Measurements from ENCODE around the gene ANXA3.

ANXA3 gene

GRCh38 chr4:78625073-78625472 is 73.5 kb downstream of the ANXA3 start:
- in situ Hi-C loops (cut with MboI; ENCODE audit: low sequenced_read_pairs, unreplicated experiment) = no loop called here
- no peak for DNase-seq (ENCODE audit: low spot score)
- TF ChIP-seq CTCF (IDR thresholded peaks at IDR 0.05; ENCODE audit: borderline replicate concordance, control extremely low read depth, extremely low read depth, insufficient read depth, missing control alignments) = no peak

DNA sequence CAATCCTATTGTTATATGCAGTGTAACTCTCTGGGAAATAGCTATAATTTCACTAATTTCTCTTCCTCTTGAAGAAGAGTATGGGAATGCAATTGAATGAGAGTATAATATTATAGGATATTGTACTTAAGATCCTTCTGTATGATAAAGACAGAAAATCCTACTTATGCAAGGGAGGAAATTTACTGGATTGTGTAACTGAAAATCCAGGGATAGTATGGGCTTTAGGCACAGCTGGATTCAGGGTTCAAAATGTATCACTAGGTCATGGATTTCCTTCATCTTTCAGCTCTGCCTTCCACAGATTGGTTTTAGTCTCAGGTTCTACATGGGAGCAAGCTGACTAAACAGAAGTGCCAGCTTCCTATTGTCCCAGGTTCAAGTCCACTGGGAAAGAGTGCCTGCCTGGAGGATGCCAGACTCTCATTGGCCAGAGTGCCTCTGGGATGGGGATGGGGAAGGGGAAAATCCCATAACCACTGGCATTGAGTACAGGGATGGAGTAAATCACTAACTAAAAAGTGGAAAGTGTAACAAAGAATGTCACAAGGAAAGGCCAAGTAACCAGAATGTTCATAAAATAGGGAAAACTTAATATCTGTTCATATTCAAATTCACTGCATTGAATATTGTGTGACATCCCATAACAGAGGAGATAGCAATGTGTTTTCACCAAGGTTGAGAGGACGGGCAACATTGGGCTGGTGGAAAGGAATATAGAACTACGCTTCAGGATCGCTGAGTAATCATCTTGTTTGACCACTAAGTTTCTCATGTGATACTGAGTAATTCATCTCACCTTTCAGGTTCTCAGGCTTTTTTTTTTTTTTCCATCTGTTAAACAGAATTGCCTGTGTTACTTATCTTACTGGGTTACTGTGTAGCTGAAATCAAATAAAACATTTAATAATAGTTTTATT is 75.7 kb downstream of the ANXA3 start:
- no peak for DNase-seq (ENCODE audit: low spot score)
- no peak for TF ChIP-seq CTCF (IDR thresholded peaks at IDR 0.05; ENCODE audit: borderline replicate concordance, control extremely low read depth, extremely low read depth, insufficient read depth, missing control alignments)
- in situ Hi-C loops (cut with MboI; ENCODE audit: low sequenced_read_pairs, unreplicated experiment) = no loop called here

- no peak for DNase-seq (ENCODE audit: low spot score)
- TF ChIP-seq CTCF (IDR thresholded peaks at IDR 0.05; ENCODE audit: borderline replicate concordance, control extremely low read depth, extremely low read depth, insufficient read depth, missing control alignments) = no peak
- in situ Hi-C loops (cut with MboI; ENCODE audit: low sequenced_read_pairs, unreplicated experiment) = no loop called here
These were observed 76.6 kb downstream of the ANXA3 start for GRCh38 chr4:78627966-78628678.

DNA sequence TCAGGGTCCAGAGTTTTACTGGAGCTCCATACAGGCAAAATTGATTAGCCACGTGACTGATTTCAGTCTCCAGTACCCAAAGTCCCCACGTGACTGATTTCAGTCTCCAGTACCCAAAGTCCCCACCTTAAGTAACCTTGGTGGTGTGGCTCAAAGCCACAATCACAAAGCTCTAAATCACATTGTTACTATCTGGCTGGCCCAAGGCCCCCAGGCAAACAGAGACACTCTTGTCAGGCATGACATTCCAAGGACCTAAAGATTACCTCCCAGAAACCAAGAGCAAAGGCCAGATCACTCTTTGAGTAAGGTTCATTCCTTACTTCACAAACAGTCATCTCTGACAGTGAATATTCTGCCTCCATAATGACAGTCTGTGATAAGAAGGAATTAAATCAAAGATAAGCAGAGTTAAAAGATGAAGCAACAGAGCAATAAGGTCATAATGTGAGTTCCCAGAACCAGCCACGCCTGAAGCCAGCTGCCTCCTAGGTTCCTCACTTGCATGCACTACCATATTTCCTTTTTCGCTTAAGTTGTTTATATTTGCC is 78.5 kb downstream of the ANXA3 start:
- DNase-seq (ENCODE audit: low spot score) = no peak
- no peak for TF ChIP-seq CTCF (IDR thresholded peaks at IDR 0.05; ENCODE audit: borderline replicate concordance, control extremely low read depth, extremely low read depth, insufficient read depth, missing control alignments)
- in situ Hi-C loops (cut with MboI; ENCODE audit: low sequenced_read_pairs, unreplicated experiment) = no loop called here

- in situ Hi-C loops (cut with MboI; ENCODE audit: low sequenced_read_pairs, unreplicated experiment) = no loop called here
- no peak for TF ChIP-seq CTCF (IDR thresholded peaks at IDR 0.05; ENCODE audit: borderline replicate concordance, control extremely low read depth, extremely low read depth, insufficient read depth, missing control alignments)
- DNase-seq (ENCODE audit: low spot score) = no peak
These were observed 79.0 kb downstream of the ANXA3 start for GRCh38 chr4:78630615-78631014.

DNA sequence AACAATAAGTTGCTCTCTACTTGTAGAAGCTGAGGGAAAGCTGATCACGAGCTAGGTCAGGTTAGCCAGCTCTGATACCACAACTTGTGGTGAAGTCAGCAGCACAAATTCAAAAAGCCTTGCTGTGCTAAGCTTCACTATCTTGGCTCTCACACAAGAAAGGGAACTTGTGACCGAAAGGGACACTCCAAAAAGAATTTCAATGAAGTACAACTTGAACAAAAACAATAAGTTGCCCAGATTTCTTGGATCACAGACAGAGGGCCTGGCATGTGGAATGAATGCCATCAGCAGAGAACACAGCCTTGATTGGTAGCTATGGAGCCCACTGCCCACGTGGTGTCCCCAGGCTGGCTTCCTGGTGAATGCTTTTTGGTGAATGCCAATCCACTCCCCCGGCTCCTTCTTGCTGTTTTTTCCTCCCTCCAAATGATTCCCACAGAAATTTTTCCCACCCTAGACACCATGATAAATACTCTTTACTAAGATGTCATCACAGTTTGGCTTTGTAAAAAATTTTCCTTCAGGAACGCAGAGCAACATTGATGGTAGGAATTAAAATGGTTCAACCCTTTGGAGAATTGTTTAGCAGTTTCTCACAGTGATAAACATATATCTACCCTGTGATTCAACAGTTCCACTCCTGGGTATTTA is 82.6 kb downstream of the ANXA3 start:
- in situ Hi-C loops (cut with MboI; ENCODE audit: low sequenced_read_pairs, unreplicated experiment) = no loop called here

More for the DNA sequence above, 82.6 kb downstream of the ANXA3 start:
- DNase-seq (ENCODE audit: low spot score) = no peak
- no peak for TF ChIP-seq CTCF (IDR thresholded peaks at IDR 0.05; ENCODE audit: borderline replicate concordance, control extremely low read depth, extremely low read depth, insufficient read depth, missing control alignments)
